Measurements from ENCODE around the gene IGF1. TPM values are rescaled to one million over a fixed set of nuclear protein-coding genes. Genes with fewer than 3 reads are reported as not detected.
"Not testable (repeated sequence)": the region's sequence is repeated elsewhere in the genome, so short reads cannot be mapped to it uniquely, and the experiment has no call there.

IGF1 gene
- polyA plus RNA-seq, 10 donors, result 21.2 to 45.4 (median 31.9) TPM

GRCh38 chr12:102463659-102464249 is 16.6 kb downstream of the IGF1 start:
- DNase-seq, result no peak

- peak in 2 of 3 donors; percentile 58 to 75 for DNase-seq
These were observed 17.4 kb downstream of the IGF1 start for GRCh38 chr12:102462795-102463465.

GRCh38 chr12:102462386-102462785 is 18.0 kb downstream of the IGF1 start:
- no peak for DNase-seq

GRCh38 chr12:102461501-102461900 is 18.9 kb downstream of the IGF1 start:
- DNase-seq, result no peak

GRCh38 chr12:102459314-102459713 is 21.0 kb downstream of the IGF1 start:
- no peak for DNase-seq

- DNase-seq, result no peak
These were observed 25.3 kb downstream of the IGF1 start for GRCh38 chr12:102454808-102455760.

- no peak for DNase-seq
These were observed 26.0 kb downstream of the IGF1 start for GRCh38 chr12:102454330-102454729.

GRCh38 chr12:102452605-102453004 is 27.8 kb downstream of the IGF1 start:
- DNase-seq, result no peak

- not testable (repeated sequence) for DNase-seq
These were observed 31.3 kb downstream of the IGF1 start for GRCh38 chr12:102449018-102449417.

- DNase-seq, result not testable (repeated sequence)
These were observed 32.9 kb downstream of the IGF1 start for GRCh38 chr12:102447426-102447825.

GRCh38 chr12:102444707-102445106 is 35.7 kb downstream of the IGF1 start:
- no peak for DNase-seq

- DNase-seq, result no peak
These were observed 36.3 kb downstream of the IGF1 start for GRCh38 chr12:102444093-102444492.

- no peak for DNase-seq
These were observed 39.2 kb downstream of the IGF1 start for GRCh38 chr12:102441077-102441596.

- peak; percentile 38 to 84 (median 59) for DNase-seq
These were observed 40.6 kb downstream of the IGF1 start for GRCh38 chr12:102439426-102440405.

GRCh38 chr12:102438827-102439210 is 41.5 kb downstream of the IGF1 start:
- no peak for DNase-seq

- no peak for DNase-seq
These were observed 42.1 kb downstream of the IGF1 start for GRCh38 chr12:102438047-102438826.

- DNase-seq, result no peak
These were observed 42.9 kb downstream of the IGF1 start for GRCh38 chr12:102437511-102437910.

GRCh38 chr12:102436867-102437266 is 43.5 kb downstream of the IGF1 start:
- DNase-seq, result no peak

- DNase-seq, result no peak
These were observed 44.4 kb downstream of the IGF1 start for GRCh38 chr12:102435827-102436436.

GRCh38 chr12:102433304-102433703 is 47.1 kb downstream of the IGF1 start:
- DNase-seq, result peak in 2 of 3 donors; percentile 24 to 66
